Keratinocyte (primary cell): Measurements from ENCODE around the gene ATAD3A. TPM values are rescaled to one million over a fixed set of nuclear protein-coding genes. Genes with fewer than 3 reads are reported as not detected.
"Not testable (repeated sequence)": the region's sequence is repeated elsewhere in the genome, so short reads cannot be mapped to it uniquely, and the experiment has no call there.

ENCODE experiments used
- DNase-seq: peaks from one replicate; pipeline ENCODE4 v3.0.0-alpha.2; 2011; ENCODE audit warnings: low read depth, missing footprints, low spot score
- FAIRE-seq: peaks from 2 replicates; lab custom pipeline; 2011; peaks lifted over from hg19 to GRCh38; lab: Jason Lieb, UNC
- H2AFZ ChIP-seq: 2 replicates; pipeline ENCODE4 v1.6.0; 2012; ENCODE audit warnings: low read length, control low read depth, inconsistent platforms; ENCODE audit not compliant: control insufficient read depth
- H3K27ac ChIP-seq: 2 replicates; pipeline ENCODE4 v1.5.1; 2011; ENCODE audit warnings: low read length; ENCODE audit not compliant: control insufficient read depth, insufficient read depth
- H3K27me3 ChIP-seq: 3 replicates; pipeline ENCODE4 v1.6.0; 2011; ENCODE audit warnings: low read length; ENCODE audit not compliant: control insufficient read depth, insufficient read depth; ENCODE audit errors: extremely low read depth
- H3K36me3 ChIP-seq, 2 experiments: 2 replicates in 1 of 2; 3 replicates in 1 of 2; pipeline ENCODE4 v1.5.1; 2011; ENCODE audit warnings: low read length in 2 of 2, mild to moderate bottlenecking in 1 of 2; ENCODE audit not compliant: control insufficient read depth in 2 of 2, insufficient read depth in 2 of 2; ENCODE audit errors: extremely low read depth in 1 of 2
- H3K4me1 ChIP-seq: 3 replicates; pipeline ENCODE4 v1.5.1; 2011; ENCODE audit warnings: low read length; ENCODE audit not compliant: control insufficient read depth, insufficient read depth; ENCODE audit errors: extremely low read depth
- H3K4me2 ChIP-seq: 3 replicates; pipeline ENCODE4 v1.6.0; 2011; ENCODE audit warnings: low read depth, low read length; ENCODE audit not compliant: control insufficient read depth, insufficient read depth; ENCODE audit errors: extremely low read depth
- H3K4me3 ChIP-seq, 3 experiments: fragments of 200-600 bp in 1 of 3; sonication (generic) in 1 of 3; 2 replicates in 2 of 3; 3 replicates in 1 of 3; pipeline ENCODE4 v1.5.1; 2011 to 2016; ENCODE audit warnings: low read length in 3 of 3, mild to moderate bottlenecking in 3 of 3, control low read depth in 2 of 3, inconsistent platforms in 1 of 3, low read depth in 1 of 3, mixed read lengths in 1 of 3, mixed run types in 1 of 3, moderate library complexity in 1 of 3; ENCODE audit not compliant: control insufficient read depth in 2 of 3, insufficient read depth in 2 of 3; ENCODE audit errors: extremely low read depth in 1 of 3
- H3K79me2 ChIP-seq: 2 replicates; pipeline ENCODE4 v1.6.0; 2012; ENCODE audit warnings: low read length; ENCODE audit not compliant: control insufficient read depth, insufficient read depth
- H3K9ac ChIP-seq: 3 replicates; pipeline ENCODE4 v1.6.0; 2011; ENCODE audit warnings: low read length; ENCODE audit not compliant: control insufficient read depth, insufficient read depth; ENCODE audit errors: extremely low read depth
- H3K9me1 ChIP-seq: 3 replicates; pipeline ENCODE4 v1.6.0; 2011; ENCODE audit warnings: low read length; ENCODE audit not compliant: control insufficient read depth, insufficient read depth; ENCODE audit errors: extremely low read depth
- H3K9me3 ChIP-seq: 2 replicates; pipeline ENCODE4 v1.5.1; 2012; ENCODE audit warnings: low read depth, low read length; ENCODE audit not compliant: control insufficient read depth
- H4K20me1 ChIP-seq: 3 replicates; pipeline ENCODE4 v1.6.0; 2011; ENCODE audit warnings: low read length; ENCODE audit not compliant: control insufficient read depth, insufficient read depth; ENCODE audit errors: extremely low read depth
- CTCF ChIP-seq, 3 experiments: IDR thresholded peaks in 1 of 3; conservative IDR thresholded peaks in 1 of 3; optimal IDR thresholded peaks in 1 of 3; 2 replicates in 2 of 3; 3 replicates in 1 of 3; pipeline versions ENCODE3 to v1.5.1; 2011; ENCODE audit warnings: low read length in 3 of 3, mild to moderate bottlenecking in 3 of 3, moderate library complexity in 2 of 3, control low read depth in 1 of 3, inconsistent platforms in 1 of 3; ENCODE audit not compliant: insufficient read depth in 2 of 3; ENCODE audit errors: extremely low read depth in 1 of 3
- EZH2 ChIP-seq: IDR thresholded peaks from one replicate; pipeline ENCODE4 v1.6.1; 2012; ENCODE audit warnings: inconsistent platforms, mild to moderate bottlenecking, low read length, moderate library complexity
- dilution Hi-C: fragments of 300-500 bp; cut with MboI; formaldehyde crosslinking; loops from one replicate; pipeline ENCODE4 v1.7.0; 2020; ENCODE audit warnings: low sequenced_read_pairs; ENCODE audit not compliant: extremely low pct_ligation_motif_present
- polyA plus RNA-seq, 5 experiments: library from polyadenylated mRNA; depleted of rRNA in 3 of 5; stranded (reverse) in 3 of 5; stranded (forward) in 1 of 5; unstranded in 1 of 5; fragments of >200 nt; gene quantifications; 1 replicate in 1 of 5; 2 replicates in 3 of 5; 3 replicates in 1 of 5; pipeline versions ENCODE4 v1.2.1 to v1.2.3, GENCODE V29; 2011 to 2012; ENCODE audit warnings: missing spikeins in 2 of 5, low read depth in 1 of 5, low replicate concordance in 1 of 5

The ATAD3A gene
- polyA plus RNA-seq, 1 donor (not counting 4 experiments of a cell fraction or from before 2014, with no cell fraction given): 19.9 TPM

- dilution Hi-C loops: no loop called here
- Histone ChIP-seq H4K20me1 (peaks cover 2% of the 10 kb centered on the region), H3K9ac (no peak overlapping the region), H3K4me1 (no peaks in the 10 kb centered on the region), H3K4me3 (no peak overlapping the region), H3K27me3 (no peaks in the 10 kb centered on the region), H3K9me1 (no peaks in the 10 kb centered on the region), H2AFZ (no peak overlapping the region), H3K4me2 (no peak overlapping the region), H3K79me2 (peaks cover 23% of the 10 kb centered on the region), H3K36me3 (peaks cover 9 to 31% of the 10 kb centered on the region in 2 experiments), H3K27ac (no peak overlapping the region), H3K9me3 (no peaks in the 10 kb centered on the region)
- DNase-seq (no peak), FAIRE-seq (no peak)
- no peak for TF ChIP-seq CTCF (optimal IDR thresholded peaks at IDR 0.05 in 1 of 3, IDR thresholded peaks at IDR 0.05 in 1 of 3, conservative IDR thresholded peaks at IDR 0.05 in 1 of 3; ENCODE audit: extremely low read depth in 1 of 3, insufficient read depth in 2 of 3, low read length in 3 of 3)
- no peak for TF ChIP-seq EZH2
These were observed 29.1 kb upstream of the ATAD3A start for GRCh38 chr1:1482856-1483255.

- H3K9me3 ChIP-seq: no peaks in the 10 kb centered on the region
- no peak overlapping the region for H2AFZ ChIP-seq
- FAIRE-seq: no peak
These were observed 28.2 kb upstream of the ATAD3A start for GRCh38 chr1:1483714-1484113.

GRCh38 chr1:1484976-1485750, 26.8 kb upstream of the ATAD3A start:
- FAIRE-seq, H3K4me3 ChIP-seq, H3K79me2 ChIP-seq, H3K9me1 ChIP-seq, H3K27ac ChIP-seq, H3K9ac ChIP-seq, dilution Hi-C loops, H3K4me1 ChIP-seq, H4K20me1 ChIP-seq, H3K9me3 ChIP-seq, H3K27me3 ChIP-seq, DNase-seq, H3K4me2 ChIP-seq, H2AFZ ChIP-seq: not testable (repeated sequence)
- peaks cover 16 to 34% of the 10 kb centered on the region in 2 experiments for H3K36me3 ChIP-seq

More at GRCh38 chr1:1483714-1484113, 28.2 kb upstream of the ATAD3A start:
- Histone ChIP-seq H3K4me2 (no peak overlapping the region), H3K4me3 (no peak overlapping the region), H4K20me1 (peaks cover 2% of the 10 kb centered on the region), H3K9me1 (no peaks in the 10 kb centered on the region), H3K27me3 (no peaks in the 10 kb centered on the region), H3K79me2 (peaks cover 17% of the 10 kb centered on the region), H3K9ac (no peak overlapping the region), H3K36me3 (peaks cover 10 to 32% of the 10 kb centered on the region in 2 experiments), H3K27ac (no peak overlapping the region), H3K4me1 (no peaks in the 10 kb centered on the region)
- no peak for DNase-seq
- no peak for TF ChIP-seq CTCF (optimal IDR thresholded peaks at IDR 0.05 in 1 of 3, IDR thresholded peaks at IDR 0.05 in 1 of 3, conservative IDR thresholded peaks at IDR 0.05 in 1 of 3; ENCODE audit: extremely low read depth in 1 of 3, insufficient read depth in 2 of 3, low read length in 3 of 3)
- TF ChIP-seq EZH2: no peak
- dilution Hi-C loops: no loop called here
